Activated naive CD4-positive, alpha-beta T cell treated with anti-CD3 and anti-CD28 coated beads, Interleukin-2, amount 10 ng/mL, durations not matched to agents 5 hours and 36 hours (primary cell): ENCODE measurements around the gene ITGB1BP2. TPM values are rescaled to one million over a fixed set of nuclear protein-coding genes. Genes with fewer than 3 reads are reported as not detected.

Experiments used
- total RNA-seq, 2 experiments: library from RNA; stranded (reverse); gene quantifications; one replicate each; pipeline ENCODE4 v1.2.3, GENCODE V29; 2021

The ITGB1BP2 gene
- total RNA-seq: 1 to 10 TPM; 3.9 to 4.5 TPM

DNA sequence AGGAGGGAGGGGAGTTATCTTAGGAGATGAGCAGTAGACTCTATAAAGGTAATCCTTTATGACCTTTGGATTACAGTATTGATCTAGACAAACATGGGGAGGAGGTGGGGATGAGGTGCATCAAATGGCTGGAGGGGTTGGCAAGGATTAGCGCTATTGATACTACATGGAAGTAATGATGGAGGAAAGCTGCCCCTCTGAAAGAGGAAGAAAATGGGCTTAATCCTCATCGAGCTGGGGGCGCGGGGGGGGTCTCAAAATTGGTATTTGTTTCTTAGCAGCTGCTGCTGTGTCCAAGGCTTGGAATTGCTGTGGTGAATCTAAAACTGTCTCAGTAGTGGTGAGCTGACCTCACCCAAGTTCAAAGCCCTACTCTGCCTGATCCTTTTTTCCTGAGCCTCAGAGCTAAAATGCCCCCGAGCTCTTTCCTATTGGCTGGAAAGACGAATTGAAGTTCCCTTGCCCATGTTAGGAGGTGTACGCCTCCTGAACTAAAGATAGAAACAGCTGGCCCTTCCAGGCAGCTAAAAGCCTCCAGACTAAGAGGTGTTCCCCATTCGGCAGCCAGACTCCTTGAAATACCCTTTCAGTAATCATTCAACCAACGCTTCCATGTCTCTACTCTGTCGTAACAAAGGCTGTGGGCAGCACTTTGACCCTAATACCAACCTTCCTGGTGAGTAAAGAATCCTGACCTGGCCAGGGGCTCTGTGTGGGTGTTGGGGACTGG lies at the start of gene ITGB1BP2:
ITGB1BP2 (plus strand) TSS at position 556 of the 730 bp plus-strand sequence; CDS start at position 613, 57 bp downstream.

DNA sequence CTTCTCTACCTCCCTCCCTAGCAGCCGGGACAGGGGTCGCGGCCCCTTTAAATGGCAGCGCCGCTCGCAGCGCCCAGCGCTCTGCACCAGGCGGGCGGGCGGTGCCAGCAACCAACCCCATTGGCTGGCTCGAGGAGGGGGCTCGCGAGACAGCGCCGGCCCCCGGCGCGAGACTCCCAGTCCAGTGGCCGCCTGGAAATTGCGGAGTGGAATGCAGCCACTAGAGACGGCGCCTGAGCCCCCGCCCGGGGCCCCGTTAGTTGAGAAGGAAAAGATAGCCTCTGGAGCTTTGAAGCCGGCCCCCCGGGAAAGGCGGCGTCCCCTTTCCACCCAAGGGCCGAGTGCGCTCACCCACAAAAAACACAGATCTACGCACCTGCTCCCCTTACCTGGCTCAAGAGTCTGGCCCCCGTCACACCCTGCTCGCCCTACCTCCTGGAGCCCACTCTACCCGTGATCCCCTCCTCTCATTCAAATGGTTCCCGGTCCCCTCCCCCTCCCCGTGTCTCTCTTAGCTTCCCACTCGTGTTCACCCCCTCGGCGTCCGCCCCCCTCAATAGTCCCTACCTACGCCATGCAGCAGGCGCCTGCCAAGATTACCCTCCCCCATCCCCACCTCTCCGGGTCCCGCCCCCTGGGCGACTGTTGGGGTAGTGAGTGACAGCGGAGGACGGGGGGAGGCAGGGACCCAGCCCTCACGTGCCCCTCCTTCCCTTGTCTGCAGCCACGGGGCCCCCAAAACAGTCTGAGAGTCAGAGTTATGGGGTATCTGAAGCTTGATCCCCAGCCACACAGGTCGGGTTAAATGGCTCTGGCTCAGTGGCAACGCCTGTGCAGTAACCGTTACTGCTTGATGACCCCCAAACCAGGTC lies 47.2 kb upstream of the ITGB1BP2 start, which contains the start of gene ZMYM3:
ZMYM3 (minus strand) TSS at position 49 of the 872 bp plus-strand sequence. CDS start 885 bp downstream, outside the sequence.

DNA sequence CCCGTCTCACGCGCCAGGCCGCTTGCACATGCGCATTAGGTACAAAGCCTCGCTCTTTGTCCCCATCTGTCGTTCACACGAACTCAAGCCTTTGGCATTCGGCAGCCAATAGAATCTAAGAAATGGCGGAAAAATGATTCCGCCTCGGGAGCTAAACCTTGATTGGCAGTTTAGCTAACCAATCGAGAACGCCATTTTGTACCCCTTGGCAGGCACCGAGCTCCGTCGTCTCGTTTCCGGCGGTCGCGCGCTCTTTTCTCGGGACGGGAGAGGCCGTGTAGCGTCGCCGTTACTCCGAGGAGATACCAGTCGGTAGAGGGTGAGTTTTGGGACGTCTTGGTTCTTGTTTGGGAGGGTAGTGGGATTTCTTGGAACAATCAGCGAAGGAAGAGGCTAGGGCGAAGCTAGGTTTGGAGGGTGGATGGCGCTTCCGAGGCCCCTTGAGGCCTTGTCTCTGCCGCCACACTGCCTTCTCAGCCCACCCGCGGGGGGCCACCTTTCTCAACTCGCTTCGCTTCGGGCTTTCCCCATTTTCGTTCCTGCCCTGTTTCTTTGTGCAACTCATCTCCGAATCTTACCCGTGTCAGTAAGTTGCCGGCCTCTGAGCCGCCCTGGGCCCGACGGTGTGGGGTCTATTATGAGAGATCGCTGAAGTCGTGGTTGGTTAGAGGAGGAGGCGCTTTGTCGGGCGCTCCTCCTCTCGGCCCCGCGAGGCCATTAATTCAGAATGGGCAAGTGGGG lies 18.0 kb upstream of the ITGB1BP2 start, which contains the start of gene NONO:
NONO (plus strand) TSS at position 233 of the 741 bp plus-strand sequence. CDS start 7,003 bp downstream, outside the sequence.

Other genes with a start within 250 kb of the ITGB1BP2 start
- gene SNX12, start 233.4 kb upstream of the ITGB1BP2 start, total RNA-seq: 10 to 100 TPM; 34.5 to 38.2 TPM
- 10 to 100 TPM; 15.8 to 16.8 TPM for gene FOXO4, start 205.9 kb upstream of the ITGB1BP2 start, total RNA-seq
- 10 to 100 TPM; 33.1 to 37.7 TPM for gene CXorf65, start 195.0 kb upstream of the ITGB1BP2 start, total RNA-seq
- gene IL2RG, start 190.2 kb upstream of the ITGB1BP2 start, total RNA-seq: 100 to 1,000 TPM; 498 to 518 TPM
- 10 to 100 TPM; 56.5 to 57.2 TPM for gene MED12, start 183.2 kb upstream of the ITGB1BP2 start, total RNA-seq
- 1 to 10 TPM; 1.3 to 1.4 TPM for gene NLGN3, start 156.9 kb upstream of the ITGB1BP2 start, total RNA-seq
- gene GJB1, start 78.5 kb upstream of the ITGB1BP2 start, total RNA-seq: not detected
- gene ZMYM3, start 47.6 kb upstream of the ITGB1BP2 start, total RNA-seq: 10 to 100 TPM; 28.3 to 31.3 TPM
- gene NONO, start 18.1 kb upstream of the ITGB1BP2 start, total RNA-seq: 100 to 1,000 TPM; 412 to 423 TPM
- gene TAF1, start 64.6 kb downstream of the ITGB1BP2 start, total RNA-seq: 10 to 100 TPM; 43.6 to 47.5 TPM
- 100 to 1,000 TPM; 442 to 453 TPM for gene OGT, start 231.4 kb downstream of the ITGB1BP2 start, total RNA-seq